Measurements from ENCODE around the gene B3GALT4.

- TF ChIP-seq CTCF (IDR thresholded peaks at IDR 0.05 in 8 of 11, conservative IDR thresholded peaks at IDR 0.05 in 3 of 11) = peak in 3 of 11 experiments; percentile 7 to 34 (median 10)
- peak in 1 of 3 donors; percentile 46 for TF ChIP-seq POLR2A (IDR thresholded peaks at IDR 0.05)
These were observed 21.2 kb downstream of the B3GALT4 start for GRCh38 chr6:33297956-33298772.

All from spleen (tissue), 7 donors.